HEK293 (cell line): Measurements from ENCODE around the gene FOXN3.

Experiments
- CTCF ChIA-PET: fragments of 350-600 bp; formaldehyde crosslinking; extraction: SDS; loops from one replicate; lab custom pipeline; 2021; ENCODE audit warnings: antibody characterized with exemption; lab: Yijun Ruan, JAX
- POLR2A ChIA-PET: fragments of 300-600 bp; formaldehyde crosslinking; extraction: SDS; loops from one replicate; lab custom pipeline; 2020; ENCODE audit warnings: antibody characterized with exemption, inconsistent platforms; lab: Yijun Ruan, JAX
- H3K27ac ChIP-seq: fragments of 200-500 bp; sonication (Bioruptor generic); 2 replicates; pipeline ENCODE4 v1.5.1; 2014; ENCODE audit warnings: low read depth, low read length, control low read depth, inconsistent platforms; ENCODE audit errors: extremely low read depth
- H3K36me3 ChIP-seq, 2 experiments: fragments of 200-500 bp in 1 of 2; sonication (Bioruptor generic) in 1 of 2; 1 replicate in 1 of 2; 2 replicates in 1 of 2; pipeline ENCODE4 v1.5.1; 2014 to 2017; ENCODE audit warnings: inconsistent platforms in 2 of 2, low read length in 2 of 2; ENCODE audit not compliant: control insufficient read depth in 2 of 2, insufficient read depth in 1 of 2
- H3K4me1 ChIP-seq: fragments of 200-500 bp; sonication (Bioruptor generic); 2 replicates; pipeline ENCODE4 v1.5.1; 2014; ENCODE audit warnings: mild to moderate bottlenecking, low read length, inconsistent platforms; ENCODE audit not compliant: control insufficient read depth, insufficient read depth
- H3K4me3 ChIP-seq: 2 replicates; pipeline ENCODE4 v1.5.1; 2011; ENCODE audit warnings: low read depth, mild to moderate bottlenecking, control low read depth, low read length, moderate library complexity
- H3K9me3 ChIP-seq: fragments of 200-500 bp; sonication (Bioruptor generic); 2 replicates; pipeline ENCODE4 v1.5.1; 2014; ENCODE audit warnings: low read depth, low read length, inconsistent platforms; ENCODE audit not compliant: control insufficient read depth, insufficient read depth
- BCL11B ChIP-seq: fragments of 450-650 bp; formaldehyde crosslinking; IDR thresholded peaks from 2 replicates; pipeline ENCODE4 v1.5.1; 2016; ENCODE audit warnings: low read depth, missing biosample characterization, missing genetic modification characterization
- GLIS1 ChIP-seq: fragments of 450-650 bp; formaldehyde crosslinking; IDR thresholded peaks from 2 replicates; pipeline ENCODE4 v1.5.1; 2016; ENCODE audit warnings: missing biosample characterization, missing genetic modification characterization
- KLF9 ChIP-seq: fragments of 450-650 bp; formaldehyde crosslinking; IDR thresholded peaks from 2 replicates; pipeline ENCODE4 v1.5.1; 2016; ENCODE audit warnings: missing biosample characterization, missing genetic modification characterization, low read depth
- SP3 ChIP-seq: fragments of 450-650 bp; formaldehyde crosslinking; IDR thresholded peaks from 2 replicates; pipeline ENCODE4 v1.5.1; 2016; ENCODE audit warnings: missing biosample characterization, missing genetic modification characterization
- ZBTB10 ChIP-seq: fragments of 450-650 bp; formaldehyde crosslinking; IDR thresholded peaks from 2 replicates; pipeline ENCODE4 v1.5.1; 2016; ENCODE audit warnings: missing biosample characterization, missing genetic modification characterization
- ZBTB49 ChIP-seq: fragments of 450-650 bp; formaldehyde crosslinking; IDR thresholded peaks from 2 replicates; pipeline ENCODE4 v1.5.1; 2016; ENCODE audit warnings: missing biosample characterization, missing genetic modification characterization, low read depth
- ZNF155 ChIP-seq: fragments of 450-650 bp; formaldehyde crosslinking; IDR thresholded peaks from 2 replicates; pipeline ENCODE4 v1.5.1; 2016; ENCODE audit warnings: missing biosample characterization, missing genetic modification characterization
- ZNF175 ChIP-seq: fragments of 450-650 bp; formaldehyde crosslinking; IDR thresholded peaks from 2 replicates; pipeline ENCODE4 v1.5.1; 2016; ENCODE audit warnings: missing biosample characterization, missing genetic modification characterization
- ZNF391 ChIP-seq: fragments of 450-650 bp; formaldehyde crosslinking; IDR thresholded peaks from 2 replicates; pipeline ENCODE4 v1.5.1; 2016; ENCODE audit warnings: low read depth, missing biosample characterization, missing genetic modification characterization, borderline replicate concordance
- ZNF404 ChIP-seq: fragments of 450-650 bp; formaldehyde crosslinking; IDR thresholded peaks from 2 replicates; pipeline ENCODE4 v1.5.1; 2017; ENCODE audit warnings: missing biosample characterization, missing genetic modification characterization
- ZNF610 ChIP-seq: fragments of 450-650 bp; formaldehyde crosslinking; IDR thresholded peaks from 2 replicates; pipeline ENCODE4 v1.5.1; 2016; ENCODE audit warnings: missing biosample characterization, missing genetic modification characterization, borderline replicate concordance
- ZNF623 ChIP-seq: fragments of 450-650 bp; formaldehyde crosslinking; IDR thresholded peaks from 2 replicates; pipeline ENCODE4 v1.5.1; 2016; ENCODE audit warnings: missing biosample characterization, missing genetic modification characterization
- ZNF624 ChIP-seq: fragments of 450-650 bp; formaldehyde crosslinking; IDR thresholded peaks from 2 replicates; pipeline ENCODE4 v1.5.1; 2017; ENCODE audit warnings: missing biosample characterization, missing genetic modification characterization
- ZNF768 ChIP-seq: fragments of 450-650 bp; formaldehyde crosslinking; IDR thresholded peaks from 2 replicates; pipeline ENCODE4 v1.5.1; 2018; ENCODE audit warnings: missing biosample characterization, mild to moderate bottlenecking, missing genetic modification characterization
- ZNF785 ChIP-seq: fragments of 450-650 bp; formaldehyde crosslinking; IDR thresholded peaks from 2 replicates; pipeline ENCODE4 v1.5.1; 2016; ENCODE audit warnings: missing biosample characterization, missing genetic modification characterization
- ZNF791 ChIP-seq: fragments of 450-650 bp; formaldehyde crosslinking; IDR thresholded peaks from 2 replicates; pipeline ENCODE4 v1.5.1; 2016; ENCODE audit warnings: missing biosample characterization, missing genetic modification characterization
- TF ChIP-seq, protein P1 (sequence below): IDR thresholded peaks from 2 replicates; pipeline ENCODE4 v1.6.1; 2011; ENCODE audit warnings: mild to moderate bottlenecking, low read depth, low read length, borderline replicate concordance
- TF ChIP-seq, protein P2 (sequence below): fragments of 450-650 bp; formaldehyde crosslinking; IDR thresholded peaks from 2 replicates; pipeline ENCODE4 v1.5.1; 2016; ENCODE audit warnings: missing biosample characterization, missing genetic modification characterization, borderline replicate concordance

The FOXN3 gene

DNA sequence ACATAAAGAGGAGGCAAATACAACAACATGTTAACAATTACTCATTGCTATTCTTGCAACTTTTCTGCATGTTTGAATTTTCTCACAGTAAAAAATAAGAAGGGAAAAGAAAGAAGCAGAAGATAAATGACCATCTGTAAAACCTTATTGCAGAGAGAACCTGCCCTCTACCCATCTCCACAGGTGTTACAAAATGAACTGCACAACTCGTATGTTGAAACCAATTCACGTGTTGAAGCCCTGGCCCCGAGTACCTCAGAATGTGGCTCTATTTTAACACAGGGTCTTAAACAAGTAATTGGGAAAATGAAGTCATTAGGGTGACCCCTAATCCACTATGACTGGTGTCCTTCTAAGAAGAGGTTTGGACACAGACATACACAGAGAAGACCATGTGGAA, 39.5 kb downstream of the FOXN3 start:
- Histone ChIP-seq H3K36me3 (no peaks in the 10 kb centered on the region; a peak in 1 of 3 replicates), H3K9me3 (no peaks in the 10 kb centered on the region; the same call in 1 of the 2 replicates), H3K27ac (no peak overlapping the region), H3K4me1 (no peaks in the 10 kb centered on the region), H3K4me3 (no peak overlapping the region)
- ChIA-PET CTCF (interaction anchor here (1.1 kb wide), 1 partner anchor 562 kb away, joined by 3 read pairs; no protein-coding TSS in a partner anchor), POLR2A (no interaction called here)
- TF ChIP-seq ZNF404 (tag by site-specific recombination): no peak
- TF ChIP-seq ZNF610: no peak
- TF ChIP-seq ZNF791 (tag by site-specific recombination): no peak
- no peak for TF ChIP-seq BCL11B (tag by site-specific recombination)
- no peak for TF ChIP-seq ZNF175 (tag by site-specific recombination)
- no peak for TF ChIP-seq ZBTB49 (tag by site-specific recombination)
- no peak for TF ChIP-seq ZNF155 (tag by site-specific recombination)
- no peak for TF ChIP-seq ZNF623 (tag by site-specific recombination)
- no peak for TF ChIP-seq SP3
- no peak for TF ChIP-seq ZNF785 (tag by site-specific recombination)
- TF ChIP-seq ZNF391 (tag by site-specific recombination): no peak
- TF ChIP-seq GLIS1 (tag by site-specific recombination): no peak

DNA sequence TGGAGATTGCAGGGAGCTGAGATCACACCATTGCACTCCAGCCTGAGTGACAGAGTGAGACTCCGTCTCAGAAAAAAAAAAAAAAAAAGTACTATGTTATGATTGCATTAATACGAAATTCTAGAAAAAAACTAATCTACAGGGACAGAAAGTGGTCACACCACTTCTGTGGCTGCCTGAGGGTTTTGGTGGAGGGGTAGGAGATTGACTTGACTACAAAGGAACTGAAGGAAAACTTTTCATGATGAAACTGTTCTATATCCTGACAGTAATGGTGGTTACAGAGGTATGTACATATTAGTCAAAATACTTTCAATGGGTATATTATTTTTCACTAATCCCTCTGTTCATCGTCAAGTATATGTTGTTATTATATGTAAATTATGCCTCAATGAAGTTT, 42.1 kb downstream of the FOXN3 start:
- TF ChIP-seq ZBTB10 (tag by site-specific recombination) (no peak), ZNF785 (tag by site-specific recombination) (no peak), ZNF624 (tag by site-specific recombination) (no peak), ZNF768 (tag by site-specific recombination) (no peak), KLF9 (tag by site-specific recombination) (no peak)
- TF ChIP-seq, protein P1, sequence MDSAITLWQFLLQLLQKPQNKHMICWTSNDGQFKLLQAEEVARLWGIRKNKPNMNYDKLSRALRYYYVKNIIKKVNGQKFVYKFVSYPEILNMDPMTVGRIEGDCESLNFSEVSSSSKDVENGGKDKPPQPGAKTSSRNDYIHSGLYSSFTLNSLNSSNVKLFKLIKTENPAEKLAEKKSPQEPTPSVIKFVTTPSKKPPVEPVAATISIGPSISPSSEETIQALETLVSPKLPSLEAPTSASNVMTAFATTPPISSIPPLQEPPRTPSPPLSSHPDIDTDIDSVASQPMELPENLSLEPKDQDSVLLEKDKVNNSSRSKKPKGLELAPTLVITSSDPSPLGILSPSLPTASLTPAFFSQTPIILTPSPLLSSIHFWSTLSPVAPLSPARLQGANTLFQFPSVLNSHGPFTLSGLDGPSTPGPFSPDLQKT: no peak
- TF ChIP-seq, protein P2, sequence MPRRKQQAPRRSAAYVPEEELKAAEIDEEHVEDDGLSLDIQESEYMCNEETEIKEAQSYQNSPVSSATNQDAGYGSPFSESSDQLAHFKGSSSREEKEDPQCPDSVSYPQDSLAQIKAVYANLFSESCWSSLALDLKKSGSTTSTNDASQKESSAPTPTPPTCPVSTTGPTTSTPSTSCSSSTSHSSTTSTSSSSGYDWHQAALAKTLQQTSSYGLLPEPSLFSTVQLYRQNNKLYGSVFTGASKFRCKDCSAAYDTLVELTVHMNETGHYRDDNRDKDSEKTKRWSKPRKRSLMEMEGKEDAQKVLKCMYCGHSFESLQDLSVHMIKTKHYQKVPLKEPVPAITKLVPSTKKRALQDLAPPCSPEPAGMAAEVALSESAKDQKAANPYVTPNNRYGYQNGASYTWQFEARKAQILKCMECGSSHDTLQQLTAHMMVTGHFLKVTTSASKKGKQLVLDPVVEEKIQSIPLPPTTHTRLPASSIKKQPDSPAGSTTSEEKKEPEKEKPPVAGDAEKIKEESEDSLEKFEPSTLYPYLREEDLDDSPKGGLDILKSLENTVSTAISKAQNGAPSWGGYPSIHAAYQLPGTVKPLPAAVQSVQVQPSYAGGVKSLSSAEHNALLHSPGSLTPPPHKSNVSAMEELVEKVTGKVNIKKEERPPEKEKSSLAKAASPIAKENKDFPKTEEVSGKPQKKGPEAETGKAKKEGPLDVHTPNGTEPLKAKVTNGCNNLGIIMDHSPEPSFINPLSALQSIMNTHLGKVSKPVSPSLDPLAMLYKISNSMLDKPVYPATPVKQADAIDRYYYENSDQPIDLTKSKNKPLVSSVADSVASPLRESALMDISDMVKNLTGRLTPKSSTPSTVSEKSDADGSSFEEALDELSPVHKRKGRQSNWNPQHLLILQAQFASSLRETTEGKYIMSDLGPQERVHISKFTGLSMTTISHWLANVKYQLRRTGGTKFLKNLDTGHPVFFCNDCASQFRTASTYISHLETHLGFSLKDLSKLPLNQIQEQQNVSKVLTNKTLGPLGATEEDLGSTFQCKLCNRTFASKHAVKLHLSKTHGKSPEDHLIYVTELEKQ (tag by site-specific recombination): no peak
- Histone ChIP-seq H3K36me3 (no peaks in the 10 kb centered on the region; a peak in 1 of 3 replicates), H3K4me1 (no peaks in the 10 kb centered on the region), H3K27ac (no peak overlapping the region), H3K9me3 (no peaks in the 10 kb centered on the region; the same call in 1 of the 2 replicates), H3K4me3 (no peak overlapping the region)
- ChIA-PET POLR2A (interaction anchor here (0.6 kb wide), 1 partner anchor 546 kb away, joined by 3 read pairs; no protein-coding TSS in a partner anchor), CTCF (interaction anchor here (0.5 kb wide), 1 partner anchor 565 kb away, joined by 3 read pairs; no protein-coding TSS in a partner anchor)
